ENCODE results near the gene RBCK1.

DNA sequence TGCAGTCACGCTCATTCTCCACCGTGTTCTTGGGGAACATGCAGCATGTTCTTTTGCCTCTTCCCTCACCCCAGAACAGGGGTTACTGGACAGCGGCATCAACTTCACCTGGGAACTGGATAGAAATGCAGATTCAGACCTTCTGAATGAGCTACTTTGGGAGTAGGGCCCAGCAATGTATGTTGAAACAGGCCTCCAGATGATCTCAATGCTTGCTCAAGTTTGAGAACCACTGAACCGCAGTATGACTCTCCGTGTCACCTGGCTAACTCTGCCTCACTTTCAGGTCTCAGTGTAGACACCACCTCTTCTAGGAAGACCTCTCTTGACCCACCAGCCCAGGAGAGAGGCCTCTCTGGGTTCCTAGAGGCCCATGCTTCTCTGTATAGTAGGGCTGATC, 22.7 kb upstream of the RBCK1 start:
- TF ChIP-seq CTCF (IDR thresholded peaks at IDR 0.05; ENCODE audit: poor library complexity, severe bottlenecking) (no peak), RAD21 (conservative IDR thresholded peaks at IDR 0.05) (no peak), EP300 (conservative IDR thresholded peaks at IDR 0.05; ENCODE audit: poor library complexity, severe bottlenecking) (no peak), POLR2AphosphoS5 (IDR thresholded peaks at IDR 0.05) (no peak), EZH2 (IDR thresholded peaks at IDR 0.05; ENCODE audit: borderline replicate concordance, insufficient read depth, low read length, poor library complexity, severe bottlenecking) (no peak), SMC3 (conservative IDR thresholded peaks at IDR 0.05; ENCODE audit: poor library complexity) (no peak), MXI1 (conservative IDR thresholded peaks at IDR 0.05; ENCODE audit: poor library complexity, severe bottlenecking) (no peak)
- TF ChIP-seq, protein P1, sequence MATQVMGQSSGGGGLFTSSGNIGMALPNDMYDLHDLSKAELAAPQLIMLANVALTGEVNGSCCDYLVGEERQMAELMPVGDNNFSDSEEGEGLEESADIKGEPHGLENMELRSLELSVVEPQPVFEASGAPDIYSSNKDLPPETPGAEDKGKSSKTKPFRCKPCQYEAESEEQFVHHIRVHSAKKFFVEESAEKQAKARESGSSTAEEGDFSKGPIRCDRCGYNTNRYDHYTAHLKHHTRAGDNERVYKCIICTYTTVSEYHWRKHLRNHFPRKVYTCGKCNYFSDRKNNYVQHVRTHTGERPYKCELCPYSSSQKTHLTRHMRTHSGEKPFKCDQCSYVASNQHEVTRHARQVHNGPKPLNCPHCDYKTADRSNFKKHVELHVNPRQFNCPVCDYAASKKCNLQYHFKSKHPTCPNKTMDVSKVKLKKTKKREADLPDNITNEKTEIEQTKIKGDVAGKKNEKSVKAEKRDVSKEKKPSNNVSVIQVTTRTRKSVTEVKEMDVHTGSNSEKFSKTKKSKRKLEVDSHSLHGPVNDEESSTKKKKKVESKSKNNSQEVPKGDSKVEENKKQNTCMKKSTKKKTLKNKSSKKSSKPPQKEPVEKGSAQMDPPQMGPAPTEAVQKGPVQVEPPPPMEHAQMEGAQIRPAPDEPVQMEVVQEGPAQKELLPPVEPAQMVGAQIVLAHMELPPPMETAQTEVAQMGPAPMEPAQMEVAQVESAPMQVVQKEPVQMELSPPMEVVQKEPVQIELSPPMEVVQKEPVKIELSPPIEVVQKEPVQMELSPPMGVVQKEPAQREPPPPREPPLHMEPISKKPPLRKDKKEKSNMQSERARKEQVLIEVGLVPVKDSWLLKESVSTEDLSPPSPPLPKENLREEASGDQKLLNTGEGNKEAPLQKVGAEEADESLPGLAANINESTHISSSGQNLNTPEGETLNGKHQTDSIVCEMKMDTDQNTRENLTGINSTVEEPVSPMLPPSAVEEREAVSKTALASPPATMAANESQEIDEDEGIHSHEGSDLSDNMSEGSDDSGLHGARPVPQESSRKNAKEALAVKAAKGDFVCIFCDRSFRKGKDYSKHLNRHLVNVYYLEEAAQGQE (IDR thresholded peaks at IDR 0.05; ENCODE audit: borderline replicate concordance), result no peak

Measured in neural cell (in vitro differentiated cells).